MCF 10A (cell line): Measurements from ENCODE around the gene SLC46A2. TPM values are rescaled to one million over a fixed set of nuclear protein-coding genes. Genes with fewer than 3 reads are reported as not detected.

ENCODE experiments used
- BruUV-seq: library from RNA; stranded (reverse); fragments of 400-500 nt; replicated peaks from 2 replicates; lab custom pipeline; 2021; lab: Mats Ljungman, UMichigan
- CTCF ChIA-PET: fragments of 300-600 bp; sonication (Branson Sonifier 250); formaldehyde crosslinking; extraction: SDS; loops from one replicate; lab custom pipeline; 2021; ENCODE audit warnings: antibody characterized with exemption, inconsistent platforms; lab: Yijun Ruan, JAX
- POLR2A ChIA-PET: fragments of 300-600, 350-650 bp; sonication (Branson Sonifier 250); formaldehyde crosslinking; extraction: SDS; loops from one replicate; lab custom pipeline; 2020; ENCODE audit warnings: antibody characterized with exemption, inconsistent platforms; lab: Yijun Ruan, JAX
- DNase-seq: peaks from one replicate; pipeline ENCODE4 v3.0.0-alpha.2; 2018; ENCODE audit not compliant: unreplicated experiment
- H3K27ac Mint-ChIP-seq: one replicate; pipeline ENCODE4 v1.8.0; 2022; ENCODE audit warnings: mild to moderate bottlenecking, low read depth, mixed read lengths; ENCODE audit not compliant: unreplicated experiment
- H3K27me3 Mint-ChIP-seq: one replicate; pipeline ENCODE4 v1.8.0; 2022; ENCODE audit warnings: mixed read lengths; ENCODE audit not compliant: insufficient read depth, unreplicated experiment
- H3K36me3 Mint-ChIP-seq: one replicate; pipeline ENCODE4 v1.8.0; 2022; ENCODE audit warnings: mild to moderate bottlenecking, moderate library complexity, mixed read lengths; ENCODE audit not compliant: insufficient read depth, unreplicated experiment
- H3K4me1 Mint-ChIP-seq: one replicate; pipeline ENCODE4 v1.8.0; 2022; ENCODE audit warnings: mixed read lengths; ENCODE audit not compliant: insufficient read depth, unreplicated experiment
- H3K4me3 Mint-ChIP-seq: one replicate; pipeline ENCODE4 v1.8.0; 2022; ENCODE audit warnings: mild to moderate bottlenecking, moderate library complexity, mixed read lengths; ENCODE audit not compliant: unreplicated experiment
- H3K9me3 Mint-ChIP-seq: one replicate; pipeline ENCODE4 v1.8.0; 2022; ENCODE audit warnings: mixed read lengths; ENCODE audit not compliant: unreplicated experiment
- intact Hi-C: fragments of 100-400 bp; cut with micrococcal nuclease; formaldehyde crosslinking; loops from 2 replicates; pipeline ENCODE4 v1.14.1; 2022
- total RNA-seq: library from RNA; stranded (reverse); gene quantifications from 2 replicates; pipeline ENCODE4 v1.2.3, GENCODE V29; 2022
- TF ChIP-seq, protein P1 (sequence below): fragments of 200-600 bp; IDR thresholded peaks from one replicate; pipeline ENCODE4 v1.8.0; 2022; ENCODE audit warnings: antibody characterized with exemption, mild to moderate bottlenecking; ENCODE audit not compliant: unreplicated experiment

Gene SLC46A2
- total RNA-seq, 1 experiment from 2014 or later: not detected

DNA sequence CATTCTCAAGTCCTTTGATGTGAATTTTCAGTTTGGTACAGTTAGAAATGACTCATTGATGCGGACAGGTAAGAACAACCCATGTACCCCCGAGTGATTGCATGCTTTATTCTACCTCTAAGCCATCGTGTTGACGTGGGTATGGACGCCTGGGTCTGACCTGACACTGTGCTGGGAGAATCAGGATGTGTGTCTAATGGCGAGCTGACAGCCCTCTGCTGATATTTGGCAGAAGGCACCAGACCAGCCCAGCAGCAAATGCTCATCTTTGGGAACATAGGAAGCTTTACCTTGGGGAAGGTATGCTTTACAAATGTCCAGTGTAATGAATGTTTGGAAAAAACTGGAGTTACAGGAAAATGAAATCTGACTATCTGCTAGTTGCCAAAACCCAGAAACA lies 20.1 kb downstream of the SLC46A2 start:
- no peak for DNase-seq
- H3K27ac Mint-ChIP-seq: no peak overlapping the region
- H3K36me3 Mint-ChIP-seq: peaks cover 8% of the 10 kb centered on the region
- ChIA-PET POLR2A (no interaction called here), CTCF (no interaction called here)
- H3K27me3 Mint-ChIP-seq: no peaks in the 10 kb centered on the region
- no peaks in the 10 kb centered on the region for H3K9me3 Mint-ChIP-seq
- TF ChIP-seq, protein P1, sequence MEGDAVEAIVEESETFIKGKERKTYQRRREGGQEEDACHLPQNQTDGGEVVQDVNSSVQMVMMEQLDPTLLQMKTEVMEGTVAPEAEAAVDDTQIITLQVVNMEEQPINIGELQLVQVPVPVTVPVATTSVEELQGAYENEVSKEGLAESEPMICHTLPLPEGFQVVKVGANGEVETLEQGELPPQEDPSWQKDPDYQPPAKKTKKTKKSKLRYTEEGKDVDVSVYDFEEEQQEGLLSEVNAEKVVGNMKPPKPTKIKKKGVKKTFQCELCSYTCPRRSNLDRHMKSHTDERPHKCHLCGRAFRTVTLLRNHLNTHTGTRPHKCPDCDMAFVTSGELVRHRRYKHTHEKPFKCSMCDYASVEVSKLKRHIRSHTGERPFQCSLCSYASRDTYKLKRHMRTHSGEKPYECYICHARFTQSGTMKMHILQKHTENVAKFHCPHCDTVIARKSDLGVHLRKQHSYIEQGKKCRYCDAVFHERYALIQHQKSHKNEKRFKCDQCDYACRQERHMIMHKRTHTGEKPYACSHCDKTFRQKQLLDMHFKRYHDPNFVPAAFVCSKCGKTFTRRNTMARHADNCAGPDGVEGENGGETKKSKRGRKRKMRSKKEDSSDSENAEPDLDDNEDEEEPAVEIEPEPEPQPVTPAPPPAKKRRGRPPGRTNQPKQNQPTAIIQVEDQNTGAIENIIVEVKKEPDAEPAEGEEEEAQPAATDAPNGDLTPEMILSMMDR: no peak
- TSS peak; percentile 11 for BruUV-seq
- no peak overlapping the region for H3K4me3 Mint-ChIP-seq
- H3K4me1 Mint-ChIP-seq: peaks cover 9% of the 10 kb centered on the region
- intact Hi-C loops: no loop called here

DNA sequence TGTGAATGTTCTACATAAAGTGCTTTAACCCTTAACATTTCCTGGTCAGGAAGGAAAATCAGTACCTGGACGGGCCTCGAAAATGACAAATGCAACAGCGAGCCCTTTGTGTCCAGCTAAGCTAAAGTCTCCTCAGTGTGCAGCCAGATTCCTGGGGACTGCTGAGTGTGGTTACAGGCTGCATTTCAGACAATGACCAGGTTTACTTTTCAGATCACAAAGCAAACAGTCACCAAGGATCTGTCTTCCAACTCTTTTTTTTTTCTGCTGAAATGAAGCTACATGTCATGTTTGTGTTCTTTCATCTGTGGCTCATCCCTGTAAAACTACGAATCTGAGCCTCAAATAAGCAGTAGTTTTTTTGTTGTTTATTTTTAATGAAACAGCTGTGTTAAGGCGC lies 20.8 kb downstream of the SLC46A2 start:
- intact Hi-C loops: no loop called here
- Mint-ChIP-seq H3K27me3 (no peaks in the 10 kb centered on the region), H3K4me3 (no peak overlapping the region), H3K9me3 (no peaks in the 10 kb centered on the region), H3K4me1 (peaks cover 9% of the 10 kb centered on the region), H3K27ac (no peak overlapping the region), H3K36me3 (peaks cover 8% of the 10 kb centered on the region)
- no peak for DNase-seq
- ChIA-PET POLR2A (no interaction called here), CTCF (interaction anchor here (0.7 to 1.5 kb wide), 2 partner anchors 25 to 243 kb away, joined by 4 to 5 read pairs; no protein-coding TSS in a partner anchor)
- BruUV-seq: no TSS peak
- TF ChIP-seq, protein P1: no peak

DNA sequence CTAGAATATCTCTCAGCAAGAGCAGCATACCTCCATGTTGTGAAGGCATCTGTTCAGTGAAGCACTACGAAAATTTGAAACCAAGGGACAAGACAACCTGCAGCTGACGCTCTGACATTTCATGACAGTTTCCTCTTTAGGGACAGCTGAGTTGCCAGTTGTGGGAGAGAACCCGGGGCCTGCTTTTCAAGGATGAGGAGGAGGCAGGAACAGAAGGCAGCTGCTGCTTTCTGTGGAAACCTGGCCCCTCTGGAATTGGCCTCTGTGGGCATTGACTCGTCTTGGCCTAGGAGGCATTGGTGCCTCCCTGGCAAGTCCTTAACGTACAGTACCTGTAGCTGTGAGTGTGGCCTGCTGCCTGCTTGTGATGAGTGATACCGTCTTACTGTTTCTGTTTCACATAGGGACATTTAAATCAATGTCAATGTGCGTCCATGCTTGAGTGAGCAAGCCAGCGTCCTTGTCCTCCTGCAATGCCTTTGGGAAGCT lies 21.6 kb downstream of the SLC46A2 start:
- ChIA-PET POLR2A (interaction anchor here (0.7 to 1.3 kb wide), 2 partner anchors 9 to 42 kb away, joined by 3 read pairs; no protein-coding TSS in a partner anchor), CTCF (interaction anchor here (1.5 kb wide), 1 partner anchor 24 kb away, joined by 5 read pairs; no protein-coding TSS in a partner anchor)
- Mint-ChIP-seq H3K36me3 (peaks cover 8% of the 10 kb centered on the region), H3K4me3 (no peak overlapping the region), H3K27me3 (no peaks in the 10 kb centered on the region), H3K4me1 (peaks cover 9% of the 10 kb centered on the region), H3K9me3 (no peaks in the 10 kb centered on the region), H3K27ac (no peak overlapping the region)
- no peak for DNase-seq
- intact Hi-C loops: no loop called here
- TF ChIP-seq, protein P1: no peak
- BruUV-seq: no TSS peak

DNA sequence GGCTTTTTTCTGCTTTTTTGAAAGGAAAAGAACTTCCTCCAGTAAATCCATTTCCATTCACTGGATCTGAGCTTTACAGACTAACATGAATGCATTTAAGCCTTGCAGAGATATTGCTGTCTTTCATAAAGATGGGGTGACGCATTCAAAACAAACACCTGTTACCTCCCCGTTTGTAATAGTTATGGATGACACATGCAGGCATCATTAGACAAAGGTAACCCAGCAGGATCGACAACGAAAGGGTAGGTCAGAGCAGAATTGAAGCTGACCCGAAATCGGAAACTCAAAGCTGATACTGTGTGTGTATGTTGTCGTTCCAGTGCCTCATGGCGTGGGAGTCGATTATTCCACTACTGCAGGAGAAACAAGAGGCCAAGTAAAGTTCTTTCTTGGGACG lies 22.2 kb downstream of the SLC46A2 start:
- Mint-ChIP-seq H3K27me3 (no peaks in the 10 kb centered on the region), H3K27ac (no peak overlapping the region), H3K9me3 (no peaks in the 10 kb centered on the region), H3K4me1 (peaks cover 9% of the 10 kb centered on the region), H3K36me3 (peaks cover 8% of the 10 kb centered on the region), H3K4me3 (no peak overlapping the region)
- POLR2A ChIA-PET: interaction anchor here (0.6 to 1.3 kb wide), 2 partner anchors 9 to 749 kb away, joined by 3 read pairs; no protein-coding TSS in a partner anchor
- no TSS peak for BruUV-seq
- DNase-seq: no peak
- intact Hi-C loops: no loop called here
- TF ChIP-seq, protein P1: no peak
- CTCF ChIA-PET: interaction anchor here (1.2 kb wide), 1 partner anchor 35 kb away, joined by 6 read pairs; no protein-coding TSS in a partner anchor
